GM12878 (cell line): ENCODE results near the gene DCBLD2. TPM values are rescaled to one million over a fixed set of nuclear protein-coding genes. Genes with fewer than 3 reads are reported as not detected.

Experiments
- ATAC-seq: fragments of 200-7000 bp; cut with Tn5 transposase; 3 replicates; pipeline ENCODE4 v1.9.1; 2020; ENCODE audit warnings: mild to moderate bottlenecking, moderate library complexity
- BruUV-seq: library from RNA; stranded (reverse); fragments of 400-500 nt; replicated peaks from 2 replicates; lab custom pipeline; 2021; lab: Mats Ljungman, UMichigan
- CTCF ChIA-PET: fragments of 300-600 bp; sonication (Branson Sonifier 250); formaldehyde crosslinking; extraction: SDS; loops from one replicate; lab custom pipeline; 2021; ENCODE audit warnings: inconsistent platforms; lab: Yijun Ruan, JAX
- POLR2A ChIA-PET: fragments of 350-600 bp; formaldehyde crosslinking; extraction: SDS; loops from one replicate; lab custom pipeline; 2021; ENCODE audit warnings: inconsistent platforms; lab: Charles Lee
- RAD21 ChIA-PET: fragments of 300-600 bp; sonication (Branson Sonifier 250); formaldehyde crosslinking; loops from one replicate; lab custom pipeline; 2023; ENCODE audit warnings: antibody characterized with exemption; ENCODE audit not compliant: unreplicated experiment; lab: Charles Lee
- SMC1A ChIA-PET: fragments of 300-600 bp; sonication (Branson Sonifier 250); formaldehyde crosslinking; loops from one replicate; lab custom pipeline; 2023; ENCODE audit not compliant: unreplicated experiment, uncharacterized antibody; lab: Charles Lee
- DNase-seq: peaks from one replicate; pipeline ENCODE4 v3.0.0-alpha.2; 2011; ENCODE audit warnings: low read depth, low spot score
- FAIRE-seq: peaks from 3 replicates; lab custom pipeline; 2011; peaks lifted over from hg19 to GRCh38; lab: Jason Lieb, UNC
- H2AFZ ChIP-seq: 2 replicates; pipeline ENCODE4 v1.6.0; 2011; ENCODE audit warnings: low read depth, low read length, control low read depth; ENCODE audit not compliant: control insufficient read depth
- H3K27ac ChIP-seq: 2 replicates; pipeline ENCODE4 v1.5.1; 2011; ENCODE audit warnings: control low read depth; ENCODE audit not compliant: control insufficient read depth, insufficient read depth
- H3K27me3 ChIP-seq, 2 experiments: replicated peaks in 1 of 2; 2 replicates each; pipeline versions ENCODE4 v1.6.0 to v1.6.1; 2011; ENCODE audit warnings: low read length in 1 of 2; ENCODE audit not compliant: control insufficient read depth in 2 of 2, insufficient read depth in 2 of 2
- H3K36me3 ChIP-seq, 2 experiments: 2 replicates each; pipeline ENCODE4 v1.5.1; 2011; ENCODE audit warnings: low read length in 1 of 2; ENCODE audit not compliant: control insufficient read depth in 2 of 2, insufficient read depth in 2 of 2
- H3K4me1 ChIP-seq: 2 replicates; pipeline ENCODE4 v1.6.1; 2011; ENCODE audit warnings: mild to moderate bottlenecking, low read length, moderate library complexity, mixed read lengths; ENCODE audit not compliant: control insufficient read depth, insufficient read depth
- H3K4me2 ChIP-seq: 2 replicates; pipeline ENCODE4 v1.6.0; 2011; ENCODE audit warnings: control low read depth; ENCODE audit not compliant: control insufficient read depth, insufficient read depth
- H3K4me3 ChIP-seq: fragments of 200-600 bp; sonication (generic); 2 replicates; pipeline ENCODE4 v1.5.1; 2016
- H3K79me2 ChIP-seq: 2 replicates; pipeline ENCODE4 v1.6.0; 2011; ENCODE audit warnings: low read length; ENCODE audit not compliant: control insufficient read depth, insufficient read depth
- H3K9ac ChIP-seq: 2 replicates; pipeline ENCODE4 v1.8.0; 2011; ENCODE audit warnings: low read length, control low read depth, mixed read lengths; ENCODE audit not compliant: control insufficient read depth, insufficient read depth
- H3K9me3 ChIP-seq: replicated peaks from 3 replicates; pipeline ENCODE4 v1.5.1; 2011; ENCODE audit warnings: mild to moderate bottlenecking, low read length; ENCODE audit not compliant: control insufficient read depth, insufficient read depth
- H4K20me1 ChIP-seq: 2 replicates; pipeline ENCODE4 v1.6.0; 2011; ENCODE audit not compliant: control insufficient read depth, insufficient read depth
- CBFB ChIP-seq: IDR thresholded peaks from 2 replicates; pipeline ENCODE4 v1.6.1; 2016; ENCODE audit warnings: antibody characterized with exemption, low read depth
- CBX5 ChIP-seq: sonication (generic); IDR thresholded peaks from 2 replicates; pipeline ENCODE4 v1.6.1; 2016; ENCODE audit warnings: low read depth, moderate library complexity, mild to moderate bottlenecking, inconsistent platforms
- CEBPB ChIP-seq, 2 experiments: fragments of 150-350 bp in 1 of 2; IDR thresholded peaks; 2 replicates each; pipeline ENCODE4 v1.6.1; 2012 to 2014; ENCODE audit warnings: low read depth in 2 of 2, low read length in 2 of 2, borderline replicate concordance in 1 of 2, inconsistent platforms in 1 of 2
- E4F1 ChIP-seq: fragments of 450-650 bp; IDR thresholded peaks from 2 replicates; pipeline ENCODE4 v1.6.1; 2018; ENCODE audit warnings: borderline replicate concordance, mild to moderate bottlenecking; ENCODE audit not compliant: partially characterized antibody
- HDAC2 ChIP-seq: fragments of 200-600 bp; sonication (generic); IDR thresholded peaks from 2 replicates; pipeline ENCODE4 v1.6.1; 2017
- KAT2A ChIP-seq: conservative IDR thresholded peaks from 2 replicates; pipeline ENCODE4 v1.6.1; 2011; ENCODE audit warnings: low read depth, low read length; ENCODE audit not compliant: control insufficient read depth
- KDM1A ChIP-seq: fragments of 200-600 bp; sonication (generic); IDR thresholded peaks from 2 replicates; pipeline ENCODE4 v1.6.1; 2016; ENCODE audit warnings: borderline replicate concordance
- MYB ChIP-seq: fragments of 150-350 bp; IDR thresholded peaks from 2 replicates; pipeline ENCODE4 v1.6.1; 2014; ENCODE audit warnings: mild to moderate bottlenecking, low read depth, low read length, borderline replicate concordance
- SREBF1 ChIP-seq: IDR thresholded peaks from 2 replicates; pipeline ENCODE4 v1.6.1; 2012; ENCODE audit warnings: mild to moderate bottlenecking, low read length
- TAF1 ChIP-seq: IDR thresholded peaks from 2 replicates; pipeline ENCODE4 v1.6.1; 2011; ENCODE audit warnings: mild to moderate bottlenecking, low read depth, low read length, borderline replicate concordance
- USF1 ChIP-seq: IDR thresholded peaks from 2 replicates; pipeline ENCODE4 v1.6.1; 2011; ENCODE audit warnings: borderline replicate concordance, low read depth, mild to moderate bottlenecking, moderate library complexity, mixed read lengths, low read length; ENCODE audit not compliant: insufficient read depth; ENCODE audit errors: extremely low read length
- ZNF622 ChIP-seq: fragments of 450-650 bp; IDR thresholded peaks from 2 replicates; pipeline ENCODE4 v1.6.1; 2017; ENCODE audit warnings: mild to moderate bottlenecking, inconsistent platforms
- WGBS: methylation state at CpG from one replicate; pipeline ENCODE4 v1.1.6; 2016; ENCODE audit warnings: low lambda C conversion rate; ENCODE audit not compliant: insufficient replicate concordance, insufficient coverage; ENCODE audit errors: missing lambda C conversion rate; 5-methylcytosine and 5-hydroxymethylcytosine counted together
- in situ Hi-C: fragments of 300-500 bp; cut with MboI; formaldehyde crosslinking; loops from 9 replicates; pipeline ENCODE4 v1.14.3; 2018; ENCODE audit warnings: mixed read lengths
- intact Hi-C: fragments of 100-400 bp; cut with micrococcal nuclease; formaldehyde crosslinking; loops from one replicate; pipeline ENCODE4 v1.14.2; 2022; ENCODE audit not compliant: unreplicated experiment
- polyA plus RNA-seq, 11 experiments: library from polyadenylated mRNA; depleted of rRNA in 4 of 11; unstranded in 6 of 11; stranded (reverse) in 5 of 11; fragments of >200 nt; fragmentation: Nextera tagmentation in 4 of 11; fragmentation: Illumina TruSeq in 1 of 11; extraction: Ambion mirVana in 4 of 11; extraction: Trizol in 1 of 11; gene quantifications; 1 replicate in 1 of 11; 2 replicates in 10 of 11; pipeline versions ENCODE4 v1.2.1 to v1.2.3, GENCODE V29; 2011 to 2016; ENCODE audit warnings: inconsistent platforms in 2 of 11, missing spikeins in 2 of 11, low read depth in 1 of 11
- total RNA-seq, 4 experiments: library from RNA; depleted of rRNA in 3 of 4; stranded (reverse); fragments of >200 nt in 3 of 4; fragmentation: Illumina TruSeq in 1 of 4; extraction: Trizol in 1 of 4; gene quantifications; 2 replicates each; pipeline versions ENCODE4 v1.2.1 to v1.2.3, GENCODE V29; 2013 to 2021

DCBLD2 gene
- total and polyA plus RNA-seq, 10 of the 15 experiments (the other 5 are each of a cell fraction or from before 2014, with no cell fraction given), result 1.6 to 5.9 (median 4.7) TPM

GRCh38 chr3:98806521-98806920 is 95.0 kb downstream of the DCBLD2 start (continued):
- TF ChIP-seq SREBF1 (no peak), TAF1 (no peak), KAT2A (no peak), HDAC2 (no peak), CBFB (no peak), MYB (no peak), CEBPB (IDR thresholded peaks at IDR 0.05; ENCODE audit: borderline replicate concordance in 1 of 2, low read depth in 2 of 2, low read length in 2 of 2) (no peak), USF1 (no peak)

- H3K4me1 ChIP-seq, result no peaks in the 10 kb centered on the region
- no peaks in the 10 kb centered on the region for H4K20me1 ChIP-seq
- DNase-seq, result no peak
- 0 out of 4 replicates have a peak, but pooled peaks cover 0 to 2% of the 10 kb centered on the region in 2 experiments for H3K36me3 ChIP-seq
- no peak for FAIRE-seq
- in situ Hi-C loops, result loop anchor here (25.0 kb wide), 1 partner anchor 468 kb away; no protein-coding TSS in a partner anchor
- no peak overlapping the region for H3K4me3 ChIP-seq
- TF ChIP-seq E4F1 (no peak), CBX5 (no peak), CEBPB (IDR thresholded peaks at IDR 0.05; ENCODE audit: borderline replicate concordance in 1 of 2, low read depth in 2 of 2, low read length in 2 of 2) (no peak), KDM1A (no peak), ZNF622 (no peak)
- H3K27ac ChIP-seq, result no peak overlapping the region
- H3K9ac ChIP-seq, result no peak overlapping the region
- no peaks in the 10 kb centered on the region for H3K79me2 ChIP-seq
- SMC1A ChIA-PET, result interaction anchor here (0.7 to 2.0 kb wide), 5 partner anchors 10 to 202 kb away, joined by 3 to 21 read pairs (median 3); no protein-coding TSS in a partner anchor
- POLR2A ChIA-PET, result no interaction called here
- H3K9me3 ChIP-seq, result no peaks in the 10 kb centered on the region
- intact Hi-C loops, result no loop called here
- ATAC-seq, result no peak
- WGBS, result 49% methylated on average over 6 of the region's 6 CpGs
- H3K27me3 ChIP-seq, result no peaks in the 10 kb centered on the region
- no peak overlapping the region for H3K4me2 ChIP-seq
- RAD21 ChIA-PET, result interaction anchor here (1.0 to 1.2 kb wide), 4 partner anchors 12 to 205 kb away, joined by 3 to 4 read pairs (median 3); no protein-coding TSS in a partner anchor
- BruUV-seq, result no TSS peak
- CTCF ChIA-PET, result interaction anchor here (0.8 to 1.4 kb wide), 4 partner anchors 12 to 208 kb away, joined by 3 to 5 read pairs (median 4); no protein-coding TSS in a partner anchor
- H2AFZ ChIP-seq, result no peak overlapping the region
These were observed 95.9 kb downstream of the DCBLD2 start for GRCh38 chr3:98805571-98805970.
